VCaP (cell line): ENCODE measurements around the gene SERPIND1.

Experiments used
- H3K27ac ChIP-seq: fragments of 450-650 bp; 2 replicates; pipeline ENCODE4 v1.5.1; 2017
- TF ChIP-seq, protein P1 (sequence below): fragments of 450-650 bp; conservative IDR thresholded peaks from 2 replicates; pipeline ENCODE4 v1.5.1; 2017; ENCODE audit warnings: mild to moderate bottlenecking, moderate library complexity

Gene SERPIND1

DNA sequence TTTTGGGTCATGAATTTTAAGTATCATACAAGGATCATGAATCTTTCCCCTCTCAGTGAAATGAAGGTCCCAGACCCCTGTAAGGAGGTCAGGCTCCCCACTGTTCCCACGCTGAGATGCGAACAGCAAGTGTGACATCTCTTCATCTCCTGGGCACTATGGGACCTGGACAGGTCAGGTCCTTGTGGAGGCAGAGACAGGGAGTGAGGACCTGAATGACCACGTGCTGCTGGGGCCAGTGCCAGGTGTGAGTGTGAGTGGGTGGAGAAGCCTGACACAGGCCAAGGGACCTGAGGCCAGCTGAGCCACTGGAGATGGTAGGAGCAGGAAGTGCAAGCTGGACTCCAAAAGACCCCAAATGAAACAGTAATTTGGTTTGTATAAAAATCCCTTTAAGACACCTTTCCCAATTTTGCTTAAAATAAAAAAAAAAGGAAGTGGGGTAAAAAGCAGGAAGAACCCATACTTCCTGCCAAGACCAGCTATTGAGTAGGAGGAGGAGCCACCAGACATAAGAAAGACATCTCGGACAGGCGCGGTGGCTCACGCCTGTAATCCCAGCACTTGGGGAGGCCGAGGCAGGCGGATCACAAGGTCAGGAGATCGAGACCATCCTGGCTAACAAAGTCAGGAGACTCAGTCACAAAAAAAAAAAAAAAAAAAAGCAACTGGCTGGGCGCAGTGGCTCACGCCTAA lies 35.4 kb upstream of the SERPIND1 start:
- TF ChIP-seq, protein P1, sequence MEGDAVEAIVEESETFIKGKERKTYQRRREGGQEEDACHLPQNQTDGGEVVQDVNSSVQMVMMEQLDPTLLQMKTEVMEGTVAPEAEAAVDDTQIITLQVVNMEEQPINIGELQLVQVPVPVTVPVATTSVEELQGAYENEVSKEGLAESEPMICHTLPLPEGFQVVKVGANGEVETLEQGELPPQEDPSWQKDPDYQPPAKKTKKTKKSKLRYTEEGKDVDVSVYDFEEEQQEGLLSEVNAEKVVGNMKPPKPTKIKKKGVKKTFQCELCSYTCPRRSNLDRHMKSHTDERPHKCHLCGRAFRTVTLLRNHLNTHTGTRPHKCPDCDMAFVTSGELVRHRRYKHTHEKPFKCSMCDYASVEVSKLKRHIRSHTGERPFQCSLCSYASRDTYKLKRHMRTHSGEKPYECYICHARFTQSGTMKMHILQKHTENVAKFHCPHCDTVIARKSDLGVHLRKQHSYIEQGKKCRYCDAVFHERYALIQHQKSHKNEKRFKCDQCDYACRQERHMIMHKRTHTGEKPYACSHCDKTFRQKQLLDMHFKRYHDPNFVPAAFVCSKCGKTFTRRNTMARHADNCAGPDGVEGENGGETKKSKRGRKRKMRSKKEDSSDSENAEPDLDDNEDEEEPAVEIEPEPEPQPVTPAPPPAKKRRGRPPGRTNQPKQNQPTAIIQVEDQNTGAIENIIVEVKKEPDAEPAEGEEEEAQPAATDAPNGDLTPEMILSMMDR = no peak
- no peak overlapping the region for H3K27ac ChIP-seq

DNA sequence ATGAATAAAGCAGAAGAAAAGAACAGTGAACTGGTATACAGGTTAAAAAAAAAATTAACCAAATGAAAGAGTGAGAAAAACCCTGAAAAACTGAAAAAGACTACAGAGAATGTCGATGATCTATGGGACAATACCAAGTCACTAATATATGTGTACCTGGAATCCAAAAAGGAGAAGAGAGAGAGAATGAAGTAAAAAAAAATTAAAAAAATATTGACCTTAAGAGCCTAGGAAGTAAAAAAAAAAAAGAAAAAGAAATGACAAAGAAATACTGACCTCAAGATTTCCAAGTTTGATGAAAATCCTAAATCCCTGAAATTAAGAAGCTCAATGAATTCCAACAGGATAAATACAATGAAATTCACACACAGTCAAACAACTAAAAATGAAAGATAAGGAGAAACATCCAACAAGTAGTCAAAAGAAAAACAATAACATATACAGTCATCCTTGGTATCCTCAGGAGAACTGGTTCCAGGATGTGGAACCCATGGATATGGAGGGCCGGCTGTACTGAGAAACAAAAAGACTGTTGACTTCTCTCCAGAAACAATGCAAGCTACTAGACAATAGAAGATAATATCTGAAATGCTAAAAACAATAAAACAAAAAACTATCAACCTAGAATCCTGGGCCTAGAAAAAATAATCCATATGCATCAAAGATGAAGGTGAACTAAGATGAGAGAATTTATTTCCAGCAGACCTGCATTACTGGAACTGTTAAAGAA lies 33.5 kb upstream of the SERPIND1 start:
- H3K27ac ChIP-seq = peak overlapping the region; percentile 56; the same call in 1 of the 2 replicates
- TF ChIP-seq, protein P1 = no peak

DNA sequence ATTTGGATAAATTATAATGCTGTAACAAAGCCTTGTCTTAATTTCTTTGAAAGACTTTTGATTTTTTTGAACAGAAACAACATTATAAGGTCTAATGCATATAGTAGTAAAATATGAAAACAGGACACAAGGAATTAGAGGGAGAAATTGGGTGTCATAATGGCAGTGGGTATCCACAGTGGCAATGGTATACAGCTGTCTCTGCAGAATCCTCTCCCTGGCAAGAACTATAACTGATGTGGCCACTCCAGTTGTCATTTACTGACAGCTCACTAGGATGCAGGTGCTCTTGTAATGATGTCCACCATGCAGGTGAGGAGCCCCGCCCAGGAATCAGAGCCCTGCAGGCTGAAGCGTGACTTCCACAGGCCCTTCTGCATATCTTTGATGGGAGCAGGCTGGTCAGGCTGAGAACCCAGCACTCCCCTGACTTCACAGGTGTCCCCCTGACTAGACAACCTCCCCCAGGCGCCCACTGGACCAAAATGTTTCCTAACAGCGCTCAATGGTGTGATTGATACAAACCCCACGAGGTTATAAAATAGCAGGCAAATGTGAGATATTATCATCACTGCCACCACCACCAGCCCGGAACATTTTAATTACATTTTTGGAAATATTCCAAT lies 32.8 kb upstream of the SERPIND1 start:
- peak overlapping the region; percentile 56 for H3K27ac ChIP-seq
- TF ChIP-seq, protein P1 = no peak

DNA sequence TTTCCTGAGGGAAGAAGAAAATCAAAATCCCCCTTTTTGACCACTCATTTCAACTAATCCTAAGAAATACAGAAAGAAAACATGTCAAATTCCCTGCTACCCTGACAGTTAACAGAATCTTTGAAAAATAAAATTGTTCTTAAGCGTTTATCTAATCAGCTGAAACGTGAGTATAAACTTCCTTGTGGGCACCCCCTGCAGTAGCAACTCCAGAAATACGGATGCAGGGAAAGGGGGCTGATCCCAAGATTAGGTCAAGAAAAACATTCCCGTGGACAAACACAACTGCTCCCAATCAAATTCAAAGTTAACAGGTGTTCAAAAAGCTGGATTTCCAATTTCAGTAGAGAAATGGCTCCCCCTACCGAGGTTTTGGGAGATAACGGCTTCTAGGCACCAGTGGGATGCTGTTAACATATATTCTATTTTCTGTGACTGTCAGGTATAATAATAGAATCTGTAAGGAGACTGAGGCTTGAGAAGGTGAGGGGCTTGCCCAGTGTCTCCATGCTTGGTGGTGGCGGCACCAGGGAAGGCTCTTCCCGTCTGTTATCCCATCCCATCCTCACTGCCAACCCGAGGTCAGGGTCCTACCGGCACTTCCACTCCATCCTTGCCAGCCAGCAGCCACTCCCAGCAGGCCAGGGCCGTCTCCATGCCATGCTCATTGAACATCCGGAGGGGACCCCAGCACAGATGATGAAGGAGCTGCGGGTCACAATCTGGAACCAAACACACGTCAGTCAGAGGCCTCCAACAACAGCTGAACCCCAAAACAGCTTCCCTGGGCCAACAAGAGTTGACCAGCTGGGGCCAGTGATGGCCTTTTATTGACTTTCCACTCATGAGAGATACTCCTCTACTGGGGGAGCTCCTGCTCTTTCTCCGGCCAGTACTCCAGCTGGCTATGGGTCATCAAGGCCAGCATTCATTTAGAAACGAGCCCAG lies 32.0 kb upstream of the SERPIND1 start:
- peak overlapping the region; percentile 56 for H3K27ac ChIP-seq
- TF ChIP-seq, protein P1 = peak; percentile 89

DNA sequence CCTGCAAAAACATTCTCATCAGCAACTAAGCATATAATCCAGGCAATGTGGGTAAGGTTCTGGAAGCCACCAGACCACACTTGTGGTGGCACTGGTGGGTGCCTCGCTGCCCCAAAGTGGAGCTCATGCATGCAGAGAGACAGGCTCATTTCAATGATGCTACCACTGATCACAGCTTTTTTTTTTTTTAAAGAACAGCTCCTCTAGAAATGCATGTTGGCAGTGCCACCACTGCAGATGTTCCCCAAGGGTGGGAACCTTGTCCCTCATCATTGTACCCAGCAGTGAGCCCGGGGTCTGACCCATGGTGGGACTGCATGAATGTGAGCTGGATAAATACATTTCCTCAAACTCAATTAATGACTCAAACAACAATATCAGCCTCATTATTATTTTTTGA lies 31.1 kb upstream of the SERPIND1 start:
- no peak overlapping the region for H3K27ac ChIP-seq
- TF ChIP-seq, protein P1 = no peak

DNA sequence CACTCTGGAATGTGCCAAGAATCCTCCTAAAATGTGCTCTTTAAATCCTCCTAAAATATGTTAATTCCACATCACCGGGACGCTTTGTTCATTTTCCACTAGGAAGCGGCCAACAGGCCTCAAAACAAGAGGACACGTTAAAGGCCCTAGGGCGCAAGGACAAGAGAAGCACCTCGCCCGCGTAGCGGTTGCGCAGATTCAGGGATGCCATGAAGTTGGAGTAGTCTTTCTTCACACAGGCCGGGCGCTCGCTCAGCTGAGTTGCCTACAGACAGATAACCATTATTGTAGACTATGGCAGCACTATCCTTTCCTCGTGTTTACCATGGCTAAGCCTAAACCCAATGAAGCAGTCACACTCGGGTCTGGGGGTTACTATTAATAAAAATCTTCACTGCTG lies 29.5 kb upstream of the SERPIND1 start:
- TF ChIP-seq, protein P1 = no peak

DNA sequence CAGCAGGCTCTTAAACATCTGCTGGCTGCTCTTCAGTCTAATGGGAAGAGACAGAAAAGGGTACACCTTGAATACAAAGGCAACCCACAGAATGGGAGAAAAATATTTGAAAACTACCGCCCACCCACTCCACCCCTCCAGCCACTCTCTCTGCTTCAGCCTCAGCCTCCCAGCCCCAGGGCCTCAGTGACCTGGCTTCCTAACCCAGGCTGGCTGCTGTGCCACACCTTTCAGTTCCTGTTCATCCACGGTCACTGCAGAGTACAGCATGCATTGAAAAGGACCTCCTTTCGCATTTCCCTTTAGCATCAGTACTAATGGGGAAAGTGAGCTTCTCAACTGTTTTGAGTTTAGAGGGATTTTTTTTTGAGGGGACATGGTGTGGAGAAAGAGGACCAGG lies 28.8 kb upstream of the SERPIND1 start:
- H3K27ac ChIP-seq = no peak overlapping the region
- TF ChIP-seq, protein P1 = no peak

More for the DNA sequence above, 29.5 kb upstream of the SERPIND1 start:
- no peak overlapping the region for H3K27ac ChIP-seq
